H1 (cell line): Measurements from ENCODE around the gene MASP1. TPM values are rescaled to one million over a fixed set of nuclear protein-coding genes. Genes with fewer than 3 reads are reported as not detected.

Source experiments
- CTCF ChIA-PET: fragments of 300-600 bp; sonication (Branson Sonifier 250); formaldehyde crosslinking; loops from one replicate; lab custom pipeline; 2021; ENCODE audit not compliant: partially characterized antibody; lab: Charles Lee
- POLR2A ChIA-PET: fragments of 300-600 bp; sonication (Branson Sonifier 250); formaldehyde crosslinking; loops from one replicate; lab custom pipeline; 2021; ENCODE audit warnings: inconsistent platforms; ENCODE audit not compliant: partially characterized antibody; lab: Charles Lee
- DNase-seq, 2 experiments: peaks; one replicate each; pipeline versions ENCODE4 v3.0.0 to v3.0.0-alpha.2; 2010 to 2022; ENCODE audit warnings: low spot score in 2 of 2, low read depth in 1 of 2, mixed read lengths in 1 of 2
- FAIRE-seq: peaks from 2 replicates; lab custom pipeline; 2011; peaks lifted over from hg19 to GRCh38; lab: Jason Lieb, UNC
- H2AFZ ChIP-seq: 2 replicates; pipeline ENCODE4 v1.8.1; 2012; ENCODE audit warnings: low read length, inconsistent platforms
- H2AK5ac ChIP-seq: 2 replicates; pipeline ENCODE4 v1.6.1; 2013; ENCODE audit warnings: low read depth, low read length
- H2BK120ac ChIP-seq: replicated peaks from 2 replicates; pipeline ENCODE3; 2013; ENCODE audit warnings: low read depth, low read length, inconsistent platforms
- H2BK12ac ChIP-seq: 2 replicates; pipeline ENCODE4 v1.6.1; 2013; ENCODE audit warnings: low read depth, low read length
- H2BK15ac ChIP-seq: 2 replicates; pipeline ENCODE4 v1.6.1; 2013; ENCODE audit warnings: low read length
- H2BK20ac ChIP-seq: 2 replicates; pipeline ENCODE4 v1.6.1; 2013; ENCODE audit warnings: low read length
- H2BK5ac ChIP-seq: 2 replicates; pipeline ENCODE4 v1.6.1; 2013; ENCODE audit warnings: low read depth, low read length
- H3K14ac ChIP-seq: 2 replicates; pipeline ENCODE4 v1.6.1; 2013; ENCODE audit warnings: inconsistent platforms; ENCODE audit not compliant: insufficient read length
- H3K18ac ChIP-seq: 2 replicates; pipeline ENCODE4 v1.6.1; 2013; ENCODE audit warnings: low read length; ENCODE audit errors: extremely low read depth
- H3K23ac ChIP-seq: 2 replicates; pipeline ENCODE4 v1.6.1; 2013; ENCODE audit warnings: inconsistent platforms; ENCODE audit not compliant: insufficient read length
- H3K23me2 ChIP-seq: 2 replicates; pipeline ENCODE4 v1.6.1; 2013; ENCODE audit warnings: low read depth, low read length
- H3K27ac ChIP-seq: 2 replicates; pipeline ENCODE4 v1.6.1; 2011; ENCODE audit warnings: low read depth, low read length, inconsistent platforms
- H3K27me3 ChIP-seq, 4 experiments: replicated peaks in 1 of 4; 1 replicate in 1 of 4; 2 replicates in 3 of 4; pipeline versions ENCODE4 v1.6.1 to v1.8.1; 2011 to 2013; ENCODE audit warnings: low read length in 3 of 4, mild to moderate bottlenecking in 3 of 4, inconsistent platforms in 2 of 4, mixed read lengths in 2 of 4, moderate library complexity in 1 of 4; ENCODE audit not compliant: control insufficient read depth in 3 of 4, insufficient read depth in 3 of 4; ENCODE audit errors: extremely low read depth in 1 of 4
- H3K36me3 ChIP-seq, 4 experiments: 2 replicates each; pipeline versions ENCODE4 v1.6.1 to v1.8.1; 2011 to 2013; ENCODE audit warnings: mild to moderate bottlenecking in 4 of 4, low read length in 3 of 4, moderate library complexity in 2 of 4, control low read depth in 1 of 4, inconsistent platforms in 1 of 4; ENCODE audit not compliant: insufficient read depth in 4 of 4, control insufficient read depth in 2 of 4
- H3K4ac ChIP-seq: replicated peaks from 2 replicates; pipeline ENCODE3; 2013; ENCODE audit warnings: low read length, low read depth, mixed read lengths, inconsistent platforms; ENCODE audit not compliant: insufficient read length
- H3K4me1 ChIP-seq, 4 experiments: replicated peaks in 1 of 4; 1 replicate in 1 of 4; 2 replicates in 3 of 4; pipeline versions ENCODE4 v1.6.1 to v1.8.1; 2011 to 2013; ENCODE audit warnings: low read length in 3 of 4, inconsistent platforms in 2 of 4, mixed read lengths in 1 of 4; ENCODE audit not compliant: insufficient read depth in 4 of 4, control insufficient read depth in 3 of 4
- H3K4me2 ChIP-seq, 2 experiments: 2 replicates each; pipeline versions ENCODE4 v1.6.1 to v1.8.1; 2011 to 2013; ENCODE audit warnings: low read depth in 2 of 2, low read length in 2 of 2, control low read depth in 1 of 2, inconsistent platforms in 1 of 2, mild to moderate bottlenecking in 1 of 2; ENCODE audit not compliant: insufficient read depth in 1 of 2
- H3K4me3 ChIP-seq, 4 experiments: fragments of 200-600, 300-600 bp in 1 of 4; sonication (generic), shearing (Covaris generic), sonication (Bioruptor Twin) in 1 of 4; 2 replicates each; pipeline versions ENCODE4 v1.5.1 to v1.8.1; 2011 to 2016; ENCODE audit warnings: low read length in 4 of 4, low read depth in 3 of 4, control low read depth in 2 of 4, inconsistent platforms in 2 of 4, mild to moderate bottlenecking in 2 of 4, mixed read lengths in 1 of 4, moderate library complexity in 1 of 4; ENCODE audit not compliant: insufficient read depth in 2 of 4; ENCODE audit errors: extremely low read depth in 1 of 4
- H3K56ac ChIP-seq: replicated peaks from 2 replicates; pipeline ENCODE3; 2013; ENCODE audit warnings: low read depth, mild to moderate bottlenecking, mixed read lengths, low read length, inconsistent platforms; ENCODE audit not compliant: insufficient read length
- H3K79me1 ChIP-seq: 2 replicates; pipeline ENCODE4 v1.6.1; 2013; ENCODE audit warnings: low read depth, low read length, control low read depth
- H3K79me2 ChIP-seq, 2 experiments: 2 replicates each; pipeline versions ENCODE4 v1.6.1 to v1.8.1; 2012 to 2013; ENCODE audit warnings: low read length in 2 of 2, mild to moderate bottlenecking in 2 of 2, inconsistent platforms in 1 of 2; ENCODE audit not compliant: insufficient read depth in 2 of 2, control insufficient read depth in 1 of 2
- H3K9ac ChIP-seq, 4 experiments: replicated peaks in 1 of 4; 1 replicate in 1 of 4; 2 replicates in 3 of 4; pipeline versions ENCODE4 v1.6.1 to v1.8.1; 2011 to 2013; ENCODE audit warnings: low read depth in 3 of 4, low read length in 3 of 4, control low read depth in 2 of 4, mild to moderate bottlenecking in 2 of 4, moderate library complexity in 2 of 4, inconsistent platforms in 1 of 4; ENCODE audit errors: extremely low read depth in 1 of 4
- H3K9me3 ChIP-seq, 2 experiments: 2 replicates each; pipeline versions ENCODE4 v1.6.1 to v1.8.1; 2012 to 2013; ENCODE audit warnings: mild to moderate bottlenecking in 2 of 2, moderate library complexity in 2 of 2, control low read depth in 1 of 2, inconsistent platforms in 1 of 2, low read depth in 1 of 2, low read length in 1 of 2, mixed read lengths in 1 of 2; ENCODE audit not compliant: insufficient read depth in 2 of 2
- H4K20me1 ChIP-seq, 2 experiments: replicated peaks in 1 of 2; 2 replicates each; pipeline versions ENCODE3 to v1.8.1; 2011 to 2013; ENCODE audit warnings: inconsistent platforms in 2 of 2, low read length in 2 of 2, mild to moderate bottlenecking in 1 of 2; ENCODE audit not compliant: insufficient read depth in 2 of 2, control insufficient read depth in 1 of 2
- H4K5ac ChIP-seq: 2 replicates; pipeline ENCODE4 v1.6.1; 2013; ENCODE audit warnings: low read length, low read depth, mixed read lengths, inconsistent platforms; ENCODE audit not compliant: insufficient read length
- H4K8ac ChIP-seq: 2 replicates; pipeline ENCODE4 v1.8.0; 2013; ENCODE audit warnings: mild to moderate bottlenecking, moderate library complexity, low read length, inconsistent platforms; ENCODE audit not compliant: insufficient read depth; ENCODE audit errors: extremely low read depth
- H4K91ac ChIP-seq: replicated peaks from 2 replicates; pipeline ENCODE3; 2013; ENCODE audit warnings: low read length, mixed read lengths, inconsistent platforms; ENCODE audit not compliant: insufficient read length
- ASH2L ChIP-seq: fragments of 200-600, 300-600 bp; sonication (generic); IDR thresholded peaks from one replicate; pipeline ENCODE4 v1.7.1; 2017; ENCODE audit warnings: low read length
- FOSL1 ChIP-seq: IDR thresholded peaks from 2 replicates; pipeline ENCODE4 v1.6.1; 2011; ENCODE audit warnings: mild to moderate bottlenecking, low read depth, low read length, moderate library complexity; ENCODE audit not compliant: insufficient read depth
- GTF2F1 ChIP-seq: IDR thresholded peaks from 2 replicates; pipeline ENCODE4 v1.6.1; 2012; ENCODE audit warnings: low read depth, low read length, improper control_type of control experiment, borderline replicate concordance
- JUN ChIP-seq: IDR thresholded peaks from 2 replicates; pipeline ENCODE4 v1.6.1; 2011; ENCODE audit warnings: low read depth, mild to moderate bottlenecking, improper control_type of control experiment, low read length
- RFX5 ChIP-seq: IDR thresholded peaks from 2 replicates; pipeline ENCODE4 v1.6.1; 2011; ENCODE audit warnings: low read depth, low read length, improper control_type of control experiment, borderline replicate concordance
- SP2 ChIP-seq: IDR thresholded peaks from 2 replicates; pipeline ENCODE4 v1.6.1; 2012; ENCODE audit warnings: mild to moderate bottlenecking, low read length, inconsistent platforms
- WGBS, 2 experiments: shearing (Covaris generic) in 1 of 2; methylation state at CpG; one replicate each; pipeline versions ENCODE4 v1.1.6 to v1.1.7; 2013 to 2015; ENCODE audit warnings: low lambda C conversion rate in 2 of 2, mixed read lengths in 2 of 2, inconsistent platforms in 1 of 2, low coverage in 1 of 2, missing lambda C conversion rate in 1 of 2; ENCODE audit not compliant: insufficient replicate concordance in 2 of 2, insufficient coverage in 1 of 2, insufficient read length in 1 of 2; ENCODE audit errors: extremely low coverage in 1 of 2, missing lambda C conversion rate in 1 of 2; 5-methylcytosine and 5-hydroxymethylcytosine counted together
- polyA plus RNA-seq, 7 experiments: library from polyadenylated mRNA; depleted of rRNA in 3 of 7; stranded (reverse) in 5 of 7; unstranded in 2 of 7; fragments of >200 nt in 5 of 7; fragments of 200-250 nt in 2 of 7; gene quantifications; 1 replicate in 5 of 7; 2 replicates in 1 of 7; 4 replicates in 1 of 7; pipeline versions ENCODE4 v1.2.1 to v1.2.3, GENCODE V29; 2011 to 2013; ENCODE audit warnings: missing spikeins in 2 of 7, mixed read lengths in 2 of 7
- total RNA-seq: library from RNA; stranded (reverse); fragmentation: NEBNext Ultra II Directional; extraction: Animal tissue kit (Norgen Biotek cat#: 25700); gene quantifications from 2 replicates; pipeline ENCODE4 v1.2.1, GENCODE V29; 2021

The MASP1 gene
- total and polyA plus RNA-seq, 2 of the 8 experiments (the other 6 are each of a cell fraction or from before 2014, with no cell fraction given), result 2.7 to 3.5 TPM

DNA sequence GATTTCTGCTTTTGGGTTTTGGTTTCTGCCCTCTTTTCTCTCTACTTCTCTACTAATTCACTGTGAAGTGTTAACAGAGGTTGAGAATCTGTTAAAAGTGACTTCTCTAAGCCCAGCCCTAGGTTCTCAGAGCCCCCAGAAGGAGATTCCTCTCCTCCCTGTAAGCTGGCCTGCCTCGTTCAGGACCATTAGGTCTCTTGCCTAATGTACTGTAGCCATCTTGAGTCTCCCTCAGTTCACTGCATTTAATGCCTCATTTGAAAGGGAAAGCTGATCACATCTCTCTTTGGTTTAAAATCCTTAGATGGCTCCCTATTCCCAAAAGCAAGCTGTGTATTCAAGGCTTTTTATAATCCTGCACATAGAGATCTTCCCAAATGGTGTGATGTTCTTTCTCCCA, 77.9 kb downstream of the MASP1 start:
- 92% methylated on average over 1 of the region's 1 CpG; no CpG with 5 or more reads in 1 of the 2 experiments for WGBS, 2 experiments
- peaks cover 3 to 14% (median 7%) of the 10 kb centered on the region in 4 experiments; a peak in 4 of 7 replicates for H3K4me1 ChIP-seq
- no peak overlapping the region for H3K56ac ChIP-seq
- TF ChIP-seq RFX5 (no peak), GTF2F1 (no peak), ASH2L (no peak), FOSL1 (no peak), JUN (no peak), SP2 (no peak)
- H3K79me2 ChIP-seq, result no peaks in the 10 kb centered on the region
- FAIRE-seq (no peak), DNase-seq (no peak)
- no peaks in the 10 kb centered on the region for H3K79me1 ChIP-seq
- no peak overlapping the region for H3K18ac ChIP-seq
- no peak overlapping the region for H2BK120ac ChIP-seq
- H4K20me1 ChIP-seq, result no peaks in the 10 kb centered on the region
- no peak overlapping the region for H3K9ac ChIP-seq
- H3K23me2 ChIP-seq, result no peaks in the 10 kb centered on the region
- H4K5ac ChIP-seq, result no peak overlapping the region
- no peak overlapping the region for H3K4me3 ChIP-seq
- peaks cover 0 to 3% of the 10 kb centered on the region in 2 experiments; a peak in 1 of 4 replicates for H3K9me3 ChIP-seq
- no peak overlapping the region for H3K4me2 ChIP-seq
- no peak overlapping the region for H2BK5ac ChIP-seq
- no peak overlapping the region for H2AK5ac ChIP-seq
- no peak overlapping the region for H2AFZ ChIP-seq
- H2BK20ac ChIP-seq, result no peak overlapping the region
- no peaks in the 10 kb centered on the region for H3K27me3 ChIP-seq
- H3K27ac ChIP-seq, result no peak overlapping the region
- ChIA-PET POLR2A (no interaction called here), CTCF (interaction anchor here (0.8 to 15.7 kb wide), 4 partner anchors 68 to 402 kb away, joined by 3 to 236 read pairs (median 4); no protein-coding TSS in a partner anchor)
- no peak overlapping the region for H4K8ac ChIP-seq
- H2BK12ac ChIP-seq, result no peak overlapping the region; the same call in 1 of the 2 replicates
- H3K36me3 ChIP-seq, result no peaks in the 10 kb centered on the region
- no peak overlapping the region for H4K91ac ChIP-seq
- no peak overlapping the region for H2BK15ac ChIP-seq
- H3K23ac ChIP-seq, result no peak overlapping the region
- H3K14ac ChIP-seq, result no peak overlapping the region
- no peak overlapping the region for H3K4ac ChIP-seq
